B cell (primary cell): ENCODE measurements around the gene RAB3B.

ENCODE experiments used
- EZH2 ChIP-seq: IDR thresholded peaks from 2 replicates; pipeline ENCODE4 v1.6.1; 2012; ENCODE audit warnings: borderline replicate concordance, low read depth, mild to moderate bottlenecking, moderate library complexity, low read length; ENCODE audit not compliant: insufficient read depth, poor library complexity, severe bottlenecking
- TF ChIP-seq, protein P1 (sequence below): fragments of 200-600 bp; IDR thresholded peaks from one replicate; pipeline ENCODE4 v1.8.0; 2022; ENCODE audit warnings: antibody characterized with exemption, mild to moderate bottlenecking

DNA sequence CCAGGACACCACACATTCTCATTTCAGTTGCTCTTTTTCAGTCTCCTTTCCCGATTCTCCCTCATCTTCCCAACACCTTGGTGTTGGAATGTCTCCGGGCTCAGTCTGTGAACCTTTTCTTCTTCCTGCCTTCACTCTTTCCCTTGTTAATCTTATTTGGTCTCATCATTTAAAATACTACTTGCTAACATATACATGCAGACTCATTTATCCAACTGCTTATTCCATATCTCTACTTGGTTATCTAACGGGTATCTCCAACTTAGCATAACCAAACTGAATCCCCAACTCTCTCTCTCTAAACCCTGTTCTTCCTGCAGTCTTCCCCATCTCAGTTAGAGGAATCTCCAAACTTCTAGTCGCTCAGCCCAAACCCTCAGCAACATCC is 26.2 kb downstream of the RAB3B start:
- TF ChIP-seq, protein P1, sequence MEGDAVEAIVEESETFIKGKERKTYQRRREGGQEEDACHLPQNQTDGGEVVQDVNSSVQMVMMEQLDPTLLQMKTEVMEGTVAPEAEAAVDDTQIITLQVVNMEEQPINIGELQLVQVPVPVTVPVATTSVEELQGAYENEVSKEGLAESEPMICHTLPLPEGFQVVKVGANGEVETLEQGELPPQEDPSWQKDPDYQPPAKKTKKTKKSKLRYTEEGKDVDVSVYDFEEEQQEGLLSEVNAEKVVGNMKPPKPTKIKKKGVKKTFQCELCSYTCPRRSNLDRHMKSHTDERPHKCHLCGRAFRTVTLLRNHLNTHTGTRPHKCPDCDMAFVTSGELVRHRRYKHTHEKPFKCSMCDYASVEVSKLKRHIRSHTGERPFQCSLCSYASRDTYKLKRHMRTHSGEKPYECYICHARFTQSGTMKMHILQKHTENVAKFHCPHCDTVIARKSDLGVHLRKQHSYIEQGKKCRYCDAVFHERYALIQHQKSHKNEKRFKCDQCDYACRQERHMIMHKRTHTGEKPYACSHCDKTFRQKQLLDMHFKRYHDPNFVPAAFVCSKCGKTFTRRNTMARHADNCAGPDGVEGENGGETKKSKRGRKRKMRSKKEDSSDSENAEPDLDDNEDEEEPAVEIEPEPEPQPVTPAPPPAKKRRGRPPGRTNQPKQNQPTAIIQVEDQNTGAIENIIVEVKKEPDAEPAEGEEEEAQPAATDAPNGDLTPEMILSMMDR = no peak
- TF ChIP-seq EZH2 = no peak
